Measurements from ENCODE around the gene ERC2.
"Not testable (repeated sequence)": the region's sequence is repeated elsewhere in the genome, so short reads cannot be mapped to it uniquely, and the experiment has no call there.

Gene ERC2

DNA sequence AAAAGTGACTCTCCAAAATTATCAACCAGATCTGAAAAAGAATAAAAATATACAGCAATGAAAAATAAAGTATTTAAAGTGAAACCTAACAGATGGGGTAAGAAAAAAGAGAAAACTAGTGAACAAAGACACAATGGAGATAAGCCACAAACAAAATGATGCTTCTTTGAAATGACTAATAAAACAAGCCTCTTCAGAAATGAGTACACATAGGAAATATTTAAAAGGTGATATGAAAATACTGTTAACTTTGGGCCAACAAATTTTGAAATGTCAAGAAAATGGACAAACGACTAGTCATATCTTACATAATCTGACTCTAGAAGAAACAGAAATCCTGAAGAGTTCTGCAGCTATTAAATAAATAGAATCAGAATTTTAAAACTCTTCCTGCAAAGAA lies 164.2 kb downstream of the ERC2 start:
- no peak for DNase-seq

DNA sequence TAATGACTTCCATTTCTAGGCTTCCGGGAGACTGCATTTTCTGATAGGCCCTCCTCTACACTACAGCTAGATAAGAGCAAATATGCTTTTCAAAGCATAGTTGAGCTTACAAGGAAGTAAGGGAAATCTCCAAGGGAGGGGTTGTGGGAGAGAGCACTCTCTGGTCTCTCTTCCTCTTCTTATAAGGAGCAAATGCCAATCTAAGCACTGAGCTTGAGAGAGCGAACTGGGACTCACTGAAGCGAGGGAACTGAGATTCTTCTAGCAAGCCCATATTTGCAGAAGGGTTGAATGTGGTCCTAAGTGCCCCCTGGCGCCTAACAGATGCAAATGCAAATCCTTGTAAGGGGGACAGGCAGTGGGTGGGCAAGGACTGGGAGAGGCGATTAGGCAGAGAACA lies 164.8 kb downstream of the ERC2 start:
- no peak for DNase-seq

DNA sequence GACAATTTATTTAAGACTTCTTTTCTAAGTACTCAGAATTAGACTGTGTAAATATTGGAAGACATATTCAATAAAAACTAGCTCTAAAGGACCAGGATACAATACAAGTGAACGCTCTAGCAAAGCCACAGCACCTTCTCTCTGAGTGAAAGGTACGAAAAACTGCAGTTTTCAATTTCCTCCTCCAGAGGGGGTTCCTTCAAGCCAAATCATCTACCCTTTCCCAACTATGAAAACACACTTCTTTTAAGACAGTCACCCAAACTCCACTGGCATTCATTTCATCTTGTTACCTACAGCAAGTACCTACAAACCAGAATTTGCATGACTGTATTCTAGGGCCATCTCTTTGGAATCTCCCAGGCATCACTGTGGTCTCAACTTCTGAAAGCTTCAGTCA lies 165.8 kb downstream of the ERC2 start:
- no peak for DNase-seq

DNA sequence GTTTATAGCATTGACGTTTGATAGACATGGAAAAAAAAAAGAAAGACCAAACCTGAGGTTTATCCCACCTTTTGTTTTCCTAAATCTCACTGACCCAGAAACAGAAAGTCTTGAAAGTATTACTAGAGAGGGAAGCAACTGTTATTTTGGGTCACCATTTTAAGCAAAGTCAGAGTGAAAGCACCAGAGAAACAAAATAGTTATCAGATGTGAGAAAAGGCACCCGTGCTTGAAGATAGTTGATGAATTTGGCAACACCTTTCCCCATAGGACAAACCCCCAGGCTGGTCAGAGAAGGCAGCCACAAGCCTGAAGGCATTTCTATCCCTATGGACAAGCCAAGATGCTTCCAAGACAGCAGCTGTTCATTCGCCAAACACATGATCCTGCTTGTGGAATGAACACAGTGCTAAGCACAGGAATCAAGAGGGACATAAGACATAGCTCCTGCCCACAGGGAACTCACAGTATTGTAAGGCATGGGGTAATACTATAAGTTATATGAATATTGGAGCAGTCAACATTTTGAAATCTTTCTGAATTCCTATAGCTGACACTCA lies 170.9 kb downstream of the ERC2 start:
- DNase-seq, result no peak

DNA sequence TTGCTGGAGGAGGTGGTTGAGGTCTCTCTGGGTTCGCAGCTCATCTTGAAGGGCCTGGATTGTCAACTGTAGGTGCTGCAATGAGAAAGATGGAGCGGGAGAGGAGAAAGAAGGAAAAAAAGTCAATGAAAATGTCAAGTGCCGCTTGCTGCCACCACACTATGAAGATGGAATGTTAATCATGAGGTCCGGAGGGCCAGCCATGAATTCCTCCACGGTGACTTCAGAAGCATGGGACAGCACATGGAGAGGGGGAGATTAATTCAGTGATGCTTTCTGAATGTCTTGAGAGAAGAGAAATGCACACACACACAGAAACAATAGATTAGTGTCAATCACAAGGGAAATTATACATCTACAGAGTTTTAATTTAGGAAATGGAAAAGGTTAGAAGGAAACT lies 171.9 kb downstream of the ERC2 start:
- no peak for DNase-seq

DNA sequence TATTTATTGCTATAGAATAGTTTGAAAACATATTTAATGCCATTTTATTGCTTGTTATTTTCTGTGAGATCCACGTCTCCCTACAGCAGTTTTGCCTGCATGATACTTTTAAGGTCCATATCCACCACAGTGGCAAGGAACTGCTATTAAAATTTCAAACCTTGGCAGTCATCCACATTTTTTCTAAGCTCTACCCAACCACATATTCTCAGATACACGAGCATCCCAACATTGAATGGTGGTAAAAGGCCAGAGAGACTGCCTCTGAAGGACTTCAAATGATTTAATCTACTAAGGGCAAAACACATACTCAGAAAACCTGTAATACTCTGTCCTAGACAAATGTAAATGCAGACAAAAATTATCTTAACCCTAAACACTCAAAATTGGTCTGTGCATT lies 173.1 kb downstream of the ERC2 start:
- DNase-seq, result no peak

DNA sequence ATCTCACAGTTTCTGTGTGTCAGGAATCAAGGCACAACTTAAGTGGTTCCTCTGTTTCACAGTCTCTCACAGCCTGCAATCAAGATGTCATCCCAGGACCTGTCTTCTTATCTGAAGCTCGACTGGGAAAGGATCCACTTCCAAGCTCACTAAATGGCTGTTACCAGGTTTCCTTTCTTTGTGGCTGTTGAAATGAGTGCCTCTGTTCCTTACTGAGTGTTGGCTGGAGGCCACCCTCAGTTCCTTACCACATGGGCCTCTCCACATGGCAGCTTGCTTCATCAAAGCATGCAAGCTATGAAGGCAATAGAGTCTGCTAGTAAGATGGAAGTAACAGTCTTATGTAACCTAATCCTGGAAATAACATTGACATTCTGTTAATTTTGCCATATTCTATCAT lies 174.0 kb downstream of the ERC2 start:
- no peak for DNase-seq

DNA sequence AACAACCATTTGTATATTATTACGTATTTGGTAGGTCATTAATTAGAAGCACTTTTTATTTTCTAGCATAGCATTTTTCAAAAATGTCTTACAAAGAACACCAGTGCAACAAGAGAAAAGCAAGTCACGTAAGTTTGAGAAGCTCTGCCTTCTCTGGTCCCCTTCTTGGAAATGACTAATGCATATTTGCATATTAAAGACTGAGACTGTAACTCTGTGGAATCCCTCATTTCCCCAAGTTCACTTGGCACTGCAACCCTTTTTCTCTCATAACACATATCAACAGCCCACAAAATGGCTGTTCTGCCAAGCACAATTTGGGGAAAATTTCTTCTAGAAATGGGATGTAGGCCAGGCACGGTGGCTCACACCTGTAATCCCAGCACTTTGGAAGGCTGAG lies 176.3 kb downstream of the ERC2 start:
- no peak for DNase-seq

DNA sequence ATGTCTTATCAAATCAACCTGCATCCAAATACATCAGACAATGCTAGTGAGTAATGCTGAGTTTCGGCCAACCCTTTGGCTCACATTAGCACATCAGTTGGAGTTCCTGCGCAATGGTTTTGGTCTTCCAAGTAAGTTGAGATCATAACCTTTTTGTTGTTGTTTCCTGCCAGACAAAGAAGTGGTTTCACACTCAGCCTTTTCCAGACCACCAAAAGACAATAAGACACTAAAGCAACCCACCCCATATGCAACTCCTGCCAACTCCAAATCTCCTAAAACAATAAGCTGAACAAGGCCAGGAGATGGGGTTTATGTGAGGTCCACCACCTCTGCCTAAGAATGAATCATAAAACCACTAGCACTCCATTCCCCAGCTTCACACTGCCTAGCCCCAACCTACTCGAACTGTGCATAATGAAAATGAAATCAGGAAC lies 177.0 kb downstream of the ERC2 start:
- DNase-seq, result no peak

DNA sequence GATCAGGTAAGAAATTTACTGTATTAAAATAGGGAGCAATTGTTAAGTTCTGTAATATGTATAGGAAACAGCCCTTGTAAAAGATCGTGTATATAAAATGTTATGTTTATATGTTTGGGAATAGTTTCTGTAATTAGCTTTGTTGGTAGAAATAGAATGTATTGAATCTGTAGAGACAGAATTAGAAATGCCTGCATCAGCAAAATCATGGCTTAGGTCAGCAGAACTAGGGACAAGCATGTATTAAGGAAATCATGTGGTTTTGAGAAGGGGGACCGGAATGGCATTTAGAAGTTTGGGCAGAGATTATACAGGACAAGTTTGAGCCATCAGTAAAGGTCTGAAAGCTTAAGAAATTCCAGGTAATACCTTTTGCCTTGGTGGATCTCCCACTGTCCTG lies 177.9 kb downstream of the ERC2 start:
- no peak for DNase-seq

DNA sequence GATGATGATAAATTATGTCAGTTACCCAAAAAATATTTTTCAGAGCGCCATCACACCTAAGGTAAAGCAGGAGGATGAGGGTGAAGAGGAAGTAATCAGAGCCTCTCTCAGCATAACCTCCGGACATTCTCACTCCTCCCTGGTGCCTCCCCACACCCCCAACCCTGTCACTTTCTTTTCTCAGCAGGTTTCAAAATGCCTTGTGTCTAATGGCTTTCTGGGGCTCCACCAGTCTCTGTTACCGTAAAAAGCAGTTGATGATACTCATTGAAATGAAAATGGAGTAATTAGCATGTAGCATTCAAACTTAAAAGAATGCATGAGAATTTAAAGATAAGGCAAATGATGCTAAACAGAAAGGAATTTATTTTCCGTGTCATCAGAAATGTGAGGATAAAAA lies 180.0 kb downstream of the ERC2 start:
- no peak for DNase-seq

DNA sequence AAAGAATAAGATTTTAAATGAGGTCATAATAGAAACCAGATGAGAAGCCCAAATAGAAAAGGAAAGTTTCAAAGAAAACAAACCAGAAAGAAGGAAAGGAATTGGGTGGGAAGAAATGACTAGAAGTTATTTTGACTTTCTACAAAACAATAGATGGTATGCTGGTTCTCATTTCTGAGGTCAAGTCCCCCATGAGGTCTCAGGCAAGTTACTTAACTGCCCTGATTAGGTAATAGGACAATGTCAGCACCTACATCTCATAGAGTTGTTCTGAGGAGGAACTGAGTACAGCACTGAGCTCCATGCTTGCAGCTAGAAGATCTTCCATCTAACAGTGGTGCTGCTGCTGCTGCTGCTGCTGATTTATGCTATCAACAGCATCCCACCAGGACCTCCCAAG lies 185.9 kb downstream of the ERC2 start:
- no peak for DNase-seq

DNA sequence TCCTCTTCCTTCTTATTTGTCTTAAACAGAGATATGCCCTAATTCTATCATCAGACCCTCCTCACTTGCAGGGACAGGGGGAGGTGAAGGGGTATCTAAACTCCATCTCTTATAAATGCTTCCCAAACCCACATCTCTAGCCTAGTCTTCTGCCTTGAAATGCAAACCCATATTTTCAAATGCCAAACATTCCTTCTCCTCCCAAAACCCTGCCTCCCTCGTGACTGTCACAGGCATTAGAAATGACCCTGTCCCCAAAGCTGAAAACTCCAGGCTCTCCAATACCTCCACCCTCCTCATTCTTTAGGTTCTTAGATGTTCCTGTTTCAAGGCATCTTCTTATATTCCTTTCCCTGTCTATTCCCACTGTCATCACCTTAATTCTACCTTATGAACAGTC lies 191.0 kb downstream of the ERC2 start:
- no peak for DNase-seq

DNA sequence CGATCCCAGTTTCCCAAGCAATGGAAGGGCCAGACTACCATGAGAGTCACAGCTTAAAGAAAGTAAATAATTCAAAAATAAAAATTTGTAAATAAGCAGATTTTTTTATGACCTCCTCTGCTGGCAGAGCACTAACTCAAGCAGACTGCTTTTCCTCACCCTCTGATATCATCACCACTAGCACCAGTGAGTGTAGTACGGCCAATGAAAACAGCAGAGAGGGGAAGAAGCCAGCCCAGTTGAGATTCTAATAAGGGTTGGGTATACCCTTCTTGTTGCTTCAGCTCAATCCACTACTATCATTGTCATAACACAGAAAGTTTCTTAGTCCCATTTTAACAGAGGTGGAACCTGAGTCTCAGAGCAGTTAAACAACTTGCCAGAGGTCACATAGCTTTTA lies 193.1 kb downstream of the ERC2 start:
- DNase-seq, result no peak

DNA sequence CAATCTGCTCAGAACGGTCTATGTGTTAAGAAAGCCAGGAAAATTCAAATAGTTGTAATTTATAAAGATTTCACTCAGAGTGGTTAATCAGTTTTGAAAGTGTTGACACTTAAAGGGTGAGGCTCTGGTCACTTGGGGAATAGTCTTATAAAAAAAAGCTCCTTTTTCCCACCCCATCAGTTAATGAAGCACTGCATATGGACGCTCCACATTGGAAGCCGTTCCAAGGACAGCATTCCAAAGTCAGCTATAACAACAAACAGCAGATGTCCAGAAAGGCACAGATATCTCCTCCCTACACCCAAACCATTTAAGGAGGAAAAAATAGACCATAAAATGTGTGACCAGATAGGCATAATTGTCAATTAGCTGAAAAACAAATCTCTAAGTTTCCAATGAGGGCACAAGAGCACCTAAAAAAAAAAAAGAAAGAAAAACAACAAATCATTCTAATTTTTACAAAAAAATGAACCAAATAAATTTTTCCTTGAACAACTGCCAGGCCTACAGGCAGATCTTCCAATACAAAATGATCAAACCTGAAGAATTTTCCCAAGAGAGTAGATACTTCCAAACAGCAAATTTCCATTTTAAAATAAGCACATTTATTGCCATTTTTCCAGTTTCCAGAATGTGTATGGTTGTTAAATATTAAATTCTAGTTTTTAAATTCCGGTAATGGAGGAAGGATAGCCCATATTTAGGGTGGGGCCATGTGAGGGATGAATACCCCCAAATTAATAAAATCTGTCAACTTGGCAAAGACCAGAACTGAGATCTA lies 198.3 kb downstream of the ERC2 start:
- DNase-seq, result no peak

DNA sequence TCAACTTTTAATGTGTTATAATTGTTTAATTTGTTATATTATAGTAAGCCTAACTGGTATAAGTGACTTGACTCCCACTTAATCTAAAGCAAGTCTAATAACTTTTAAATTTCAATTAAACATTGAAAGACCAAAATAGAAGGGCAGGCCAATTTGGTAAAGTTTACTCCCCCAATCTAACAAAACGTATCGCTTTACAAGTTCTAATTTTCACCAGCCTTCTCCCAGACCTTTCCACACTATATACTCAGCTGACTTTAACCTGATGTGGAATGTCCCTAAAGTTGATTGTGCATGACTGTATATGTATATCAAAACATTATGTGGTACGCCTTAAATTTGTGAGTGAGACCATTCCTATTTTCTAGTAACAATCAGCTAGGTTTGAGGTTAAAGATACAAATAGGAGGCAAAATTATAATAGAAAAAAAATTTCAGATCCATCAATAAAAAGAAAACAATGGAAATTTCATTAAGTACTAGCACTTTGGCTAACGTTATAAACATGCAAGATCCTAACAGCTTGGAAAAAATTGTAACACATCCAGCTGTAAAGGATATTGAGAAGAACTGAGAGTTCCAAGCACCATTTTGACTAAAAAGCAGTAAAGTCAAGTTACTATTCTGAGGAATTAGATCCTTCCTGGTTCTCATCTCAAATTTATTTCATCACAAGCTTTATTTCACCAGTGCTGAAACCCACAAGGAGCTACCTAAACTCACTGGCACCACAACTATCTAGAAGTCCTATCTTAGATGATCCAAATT lies 199.5 kb downstream of the ERC2 start:
- DNase-seq, result no peak

DNA sequence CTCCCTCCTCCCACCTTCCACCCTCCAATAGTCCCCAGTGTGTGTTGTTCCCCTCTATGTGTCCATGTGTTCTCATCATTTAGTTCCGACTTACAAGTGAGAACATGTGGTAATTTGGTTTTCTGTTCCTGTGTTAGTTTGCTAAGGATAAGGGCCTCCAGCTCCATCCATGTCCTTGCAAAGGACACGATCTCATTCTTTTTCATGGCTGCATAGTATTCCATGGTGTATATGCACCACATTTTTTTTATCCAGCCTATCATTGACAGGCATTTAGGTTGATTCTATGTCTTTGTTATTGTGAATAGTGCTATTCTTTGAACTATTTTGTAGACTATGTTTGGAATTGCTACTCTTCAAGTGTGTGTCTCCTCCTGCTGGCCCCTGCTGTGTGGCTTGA lies 206.4 kb downstream of the ERC2 start:
- DNase-seq, result not testable (repeated sequence)

DNA sequence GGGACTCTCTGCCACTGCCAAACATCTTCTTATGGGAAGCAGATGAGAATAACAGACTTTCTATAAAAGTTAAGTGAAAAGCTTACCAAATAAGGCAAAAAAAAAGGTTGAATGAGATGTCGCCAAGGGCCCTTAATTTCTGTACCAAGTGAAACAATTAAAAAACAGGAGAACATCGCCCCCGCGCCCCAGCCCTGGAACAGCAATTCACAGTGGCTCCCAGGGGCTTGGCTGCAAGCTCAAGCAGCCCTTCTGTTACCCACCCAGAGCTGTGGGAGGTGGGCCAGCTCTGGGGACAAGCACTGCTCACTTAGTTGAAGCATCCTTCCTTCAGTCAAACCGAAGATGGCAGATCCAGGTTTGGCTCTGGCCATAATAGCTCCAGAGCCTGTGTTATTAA lies 208.0 kb downstream of the ERC2 start:
- DNase-seq, result no peak

DNA sequence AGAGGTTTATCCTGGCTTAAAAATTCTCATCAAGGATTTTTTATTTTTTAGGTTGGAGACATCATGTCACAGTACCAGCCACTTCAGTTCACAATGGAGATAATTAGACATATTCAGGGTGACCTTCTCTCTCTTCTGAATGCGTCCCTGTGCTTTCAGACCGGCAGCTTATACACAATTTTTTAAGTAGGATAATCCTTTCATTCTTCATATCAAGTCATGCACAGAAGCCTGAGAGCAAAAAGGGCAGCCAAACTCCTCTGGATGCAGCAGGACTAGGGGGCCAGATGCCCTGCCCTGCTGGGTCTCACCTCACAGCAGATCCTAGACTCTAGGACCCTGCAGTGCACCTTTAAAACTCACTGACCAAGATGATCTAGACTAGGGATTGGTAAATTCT lies 210.4 kb downstream of the ERC2 start:
- no peak for DNase-seq

DNA sequence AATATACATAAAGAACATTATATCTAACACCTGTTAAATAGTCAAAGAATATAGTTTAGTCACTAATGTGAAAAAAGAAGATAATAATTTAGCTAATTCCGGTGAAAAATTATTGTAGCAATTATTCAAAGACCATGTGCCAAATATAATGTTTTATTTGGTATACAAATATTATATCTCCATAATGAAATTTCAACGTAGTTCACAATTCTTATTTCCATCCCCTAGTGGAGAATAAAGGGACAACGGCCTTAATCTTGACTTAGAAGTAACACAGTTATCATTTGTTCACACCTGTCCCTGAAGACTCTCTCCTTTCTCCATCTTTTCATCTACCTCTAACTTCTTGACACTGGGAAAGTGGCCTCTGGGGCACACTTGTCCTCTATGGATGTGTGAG lies 213.4 kb downstream of the ERC2 start:
- DNase-seq, result no peak

DNA sequence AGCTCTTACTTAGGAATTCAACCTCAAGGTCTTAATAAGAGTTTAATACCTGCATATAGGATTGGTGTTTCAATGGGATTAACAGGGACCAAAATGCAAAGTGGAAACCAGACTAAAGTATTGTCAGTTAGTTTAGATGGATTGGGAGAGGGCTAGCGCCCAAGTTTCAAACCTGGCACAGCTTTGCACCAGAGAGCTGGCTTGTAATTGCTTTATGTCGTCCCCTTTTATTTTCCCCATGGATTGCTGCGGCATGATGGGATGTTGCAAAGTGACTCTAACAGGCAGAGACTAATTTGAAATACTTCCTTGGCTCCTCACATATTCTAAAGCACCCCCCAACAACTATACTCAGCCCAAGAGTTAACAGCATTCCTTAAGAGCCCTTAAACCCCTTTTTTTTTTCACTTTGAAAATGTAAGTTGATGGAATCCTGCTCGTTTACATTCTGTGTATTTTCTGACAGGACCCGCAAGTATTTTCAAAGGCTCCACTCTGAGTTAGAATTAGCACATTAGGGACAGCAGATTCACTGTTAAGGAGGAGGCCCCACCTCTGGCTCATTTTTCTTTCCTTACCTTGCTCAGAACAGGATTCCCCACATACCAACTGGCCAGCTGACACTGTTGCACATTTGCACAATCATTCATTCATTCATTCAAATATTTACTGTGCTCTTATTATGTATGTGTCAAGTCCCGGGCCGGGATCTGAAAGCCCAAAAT lies 214.2 kb downstream of the ERC2 start:
- DNase-seq, result no peak

DNA sequence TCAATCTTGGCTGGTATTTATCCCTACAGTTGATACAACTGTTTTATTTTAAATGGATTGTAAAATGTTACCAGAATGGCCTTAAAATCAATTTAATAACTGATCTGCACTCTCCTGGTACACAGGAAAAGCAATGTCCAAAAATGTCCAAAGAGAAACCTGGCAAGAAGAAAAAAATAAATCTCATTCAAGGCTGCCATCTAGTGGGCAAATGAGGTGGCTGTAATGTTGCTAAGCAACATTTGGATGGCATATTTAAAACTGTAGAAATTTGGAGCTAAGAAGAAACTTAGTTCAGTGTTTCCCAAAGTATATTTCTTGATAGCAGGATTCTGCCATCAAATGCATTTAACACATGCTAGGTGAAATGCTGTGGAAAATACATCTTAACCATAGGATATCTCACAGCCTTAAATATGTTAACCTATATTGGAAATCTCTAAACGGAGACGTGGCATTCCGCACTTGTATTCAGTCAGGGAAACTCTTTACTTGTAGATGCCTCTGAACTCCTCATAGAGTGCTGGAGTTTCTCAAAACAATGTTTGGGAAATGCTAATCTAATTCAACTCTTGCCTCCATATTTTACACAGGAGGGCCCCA lies 216.8 kb downstream of the ERC2 start:
- no peak for DNase-seq

DNA sequence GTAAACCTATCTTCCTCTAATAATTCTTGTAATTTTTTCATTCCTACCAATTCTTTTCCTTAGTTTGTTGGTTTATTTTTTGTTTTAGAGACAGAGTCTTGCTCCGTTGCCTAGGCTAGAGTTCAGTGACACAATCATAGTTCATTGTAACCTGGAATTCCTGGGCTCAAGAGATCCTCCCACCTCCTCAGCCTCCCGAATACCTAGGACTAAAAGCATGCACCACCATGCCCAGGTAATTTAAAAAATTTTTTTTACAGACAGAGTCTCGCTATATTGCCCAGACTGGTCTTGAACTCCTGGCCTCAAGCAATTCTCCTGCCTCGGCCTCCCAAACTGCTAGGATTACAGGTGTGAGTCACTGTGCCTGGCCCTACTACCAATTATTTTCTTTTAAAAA lies 220.2 kb downstream of the ERC2 start:
- DNase-seq, result no peak

All from activated CD4-positive, alpha-beta T cell treated with anti-CD3 and anti-CD28 coated beads for 4 hours (primary cell).